ENCODE data around the gene DXO.

DNA sequence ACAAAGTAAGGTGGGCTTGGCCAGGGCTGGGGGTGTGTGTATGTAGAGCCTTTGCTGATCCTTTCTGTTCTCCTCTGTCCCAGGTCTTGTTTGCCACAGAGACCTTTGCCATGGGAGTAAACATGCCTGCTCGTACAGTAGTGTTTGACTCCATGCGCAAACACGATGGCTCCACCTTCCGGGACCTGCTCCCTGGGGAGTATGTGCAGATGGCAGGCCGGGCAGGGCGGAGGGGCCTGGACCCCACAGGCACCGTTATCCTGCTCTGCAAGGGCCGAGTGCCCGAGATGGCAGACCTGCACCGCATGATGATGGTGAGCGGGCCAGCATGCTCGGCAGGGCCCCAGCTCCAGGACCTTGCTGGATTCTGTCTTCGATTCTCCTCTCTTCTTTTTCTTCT lies 6.2 kb downstream of the DXO start:
- TF ChIP-seq, protein P1, sequence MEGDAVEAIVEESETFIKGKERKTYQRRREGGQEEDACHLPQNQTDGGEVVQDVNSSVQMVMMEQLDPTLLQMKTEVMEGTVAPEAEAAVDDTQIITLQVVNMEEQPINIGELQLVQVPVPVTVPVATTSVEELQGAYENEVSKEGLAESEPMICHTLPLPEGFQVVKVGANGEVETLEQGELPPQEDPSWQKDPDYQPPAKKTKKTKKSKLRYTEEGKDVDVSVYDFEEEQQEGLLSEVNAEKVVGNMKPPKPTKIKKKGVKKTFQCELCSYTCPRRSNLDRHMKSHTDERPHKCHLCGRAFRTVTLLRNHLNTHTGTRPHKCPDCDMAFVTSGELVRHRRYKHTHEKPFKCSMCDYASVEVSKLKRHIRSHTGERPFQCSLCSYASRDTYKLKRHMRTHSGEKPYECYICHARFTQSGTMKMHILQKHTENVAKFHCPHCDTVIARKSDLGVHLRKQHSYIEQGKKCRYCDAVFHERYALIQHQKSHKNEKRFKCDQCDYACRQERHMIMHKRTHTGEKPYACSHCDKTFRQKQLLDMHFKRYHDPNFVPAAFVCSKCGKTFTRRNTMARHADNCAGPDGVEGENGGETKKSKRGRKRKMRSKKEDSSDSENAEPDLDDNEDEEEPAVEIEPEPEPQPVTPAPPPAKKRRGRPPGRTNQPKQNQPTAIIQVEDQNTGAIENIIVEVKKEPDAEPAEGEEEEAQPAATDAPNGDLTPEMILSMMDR (IDR thresholded peaks at IDR 0.05) = no peak
- TF ChIP-seq POLR2A (IDR thresholded peaks at IDR 0.05) (no peak), POLR2AphosphoS5 (IDR thresholded peaks at IDR 0.05) (no peak)
